HepG2 (cell line): ENCODE results near the gene PTPRM. TPM values are rescaled to one million over a fixed set of nuclear protein-coding genes. Genes with fewer than 3 reads are reported as not detected.

Experiments
- ATAC-seq: fragments of 200-7000 bp; cut with Tn5 transposase; 3 replicates; pipeline ENCODE4 v1.9.1; 2020; ENCODE audit warnings: mild to moderate bottlenecking, moderate library complexity
- BruUV-seq: library from RNA; stranded (reverse); fragments of 400-500 nt; replicated peaks from 2 replicates; lab custom pipeline; 2021; lab: Mats Ljungman, UMichigan
- CTCF ChIA-PET: fragments of 300-600 bp; formaldehyde crosslinking; extraction: SDS; loops from one replicate; lab custom pipeline; 2021; ENCODE audit warnings: low total read pairs, inconsistent platforms, low intra/inter-chr PET ratio; lab: Yijun Ruan, JAX
- POLR2A ChIA-PET: fragments of 350-600 bp; sonication (Branson Sonifier 250); formaldehyde crosslinking; loops from one replicate; lab custom pipeline; 2020; ENCODE audit warnings: antibody characterized with exemption, inconsistent platforms; lab: Yijun Ruan, JAX
- DNase-seq: peaks from one replicate; pipeline ENCODE4 v3.0.0-alpha.2; 2015; ENCODE audit warnings: low spot score
- FAIRE-seq: peaks from 3 replicates; lab custom pipeline; 2011; peaks lifted over from hg19 to GRCh38; lab: Jason Lieb, UNC
- H2AFZ ChIP-seq: one replicate; pipeline ENCODE4 v1.6.1; 2011; ENCODE audit warnings: low read length, inconsistent platforms
- H3K27ac ChIP-seq: fragments of 300-600 bp; 3 replicates; pipeline ENCODE4 v1.8.0; 2011; ENCODE audit warnings: mixed run types, mild to moderate bottlenecking, mixed read lengths, low read length, inconsistent platforms; ENCODE audit not compliant: insufficient read depth; ENCODE audit errors: extremely low read length
- H3K27me3 ChIP-seq, 2 experiments: fragments of 200-600 bp in 1 of 2; 2 replicates in 1 of 2; 3 replicates in 1 of 2; pipeline versions ENCODE4 v1.6.0 to v1.8.0; 2011; ENCODE audit warnings: low read length in 2 of 2, mild to moderate bottlenecking in 2 of 2, moderate library complexity in 2 of 2, inconsistent platforms in 1 of 2; ENCODE audit not compliant: insufficient read depth in 2 of 2, control insufficient read depth in 1 of 2
- H3K36me3 ChIP-seq, 2 experiments: fragments of 200-600 bp in 1 of 2; replicated peaks in 1 of 2; 2 replicates in 1 of 2; 3 replicates in 1 of 2; pipeline versions ENCODE4 v1.5.1 to v1.8.0; 2011; ENCODE audit warnings: low read length in 2 of 2, inconsistent platforms in 1 of 2; ENCODE audit not compliant: insufficient read depth in 2 of 2, control insufficient read depth in 1 of 2
- H3K4me1 ChIP-seq: 2 replicates; pipeline ENCODE4 v1.5.1; 2012; ENCODE audit warnings: low read length, inconsistent platforms; ENCODE audit not compliant: insufficient read depth
- H3K4me2 ChIP-seq: 2 replicates; pipeline ENCODE4 v1.6.0; 2011; ENCODE audit warnings: low read depth, low read length, inconsistent platforms
- H3K4me3 ChIP-seq, 3 experiments: fragments of 200-600 bp in 1 of 3; sonication (generic), shearing (Covaris generic) in 1 of 3; replicated peaks in 1 of 3; 2 replicates each; pipeline ENCODE4 v1.5.1; 2011 to 2016; ENCODE audit warnings: low read length in 3 of 3, inconsistent platforms in 2 of 3, low read depth in 2 of 3, mild to moderate bottlenecking in 2 of 3, control low read depth in 1 of 3, mixed read lengths in 1 of 3; ENCODE audit not compliant: insufficient read depth in 1 of 3
- H3K79me2 ChIP-seq: one replicate; pipeline ENCODE4 v1.6.1; 2011; ENCODE audit warnings: low read length, inconsistent platforms; ENCODE audit not compliant: insufficient read depth
- H3K9ac ChIP-seq: 2 replicates; pipeline ENCODE4 v1.6.0; 2011; ENCODE audit warnings: mild to moderate bottlenecking, low read depth, low read length, inconsistent platforms; ENCODE audit not compliant: insufficient read depth
- H3K9me3 ChIP-seq: 2 replicates; pipeline ENCODE4 v1.5.1; 2012; ENCODE audit warnings: mild to moderate bottlenecking, low read length
- H4K20me1 ChIP-seq: 2 replicates; pipeline ENCODE4 v1.6.0; 2011; ENCODE audit warnings: inconsistent platforms, mild to moderate bottlenecking, low read length, moderate library complexity; ENCODE audit not compliant: insufficient read depth
- CREM ChIP-seq, 2 experiments: sonication (generic) in 1 of 2; formaldehyde crosslinking in 1 of 2; IDR thresholded peaks; 2 replicates each; pipeline versions ENCODE4 v1.4.0 to v1.6.1; 2016 to 2020; ENCODE audit warnings: antibody characterized with exemption in 1 of 2, mild to moderate bottlenecking in 1 of 2, missing genetic modification reagents in 1 of 2
- PHB2 ChIP-seq: fragments of 450-650 bp; IDR thresholded peaks from 2 replicates; pipeline ENCODE4 v1.6.1; 2018; ENCODE audit not compliant: partially characterized antibody
- SNAPC5 ChIP-seq: sonication (generic); formaldehyde crosslinking; IDR thresholded peaks from 2 replicates; pipeline ENCODE4 v1.8.1; 2023; ENCODE audit warnings: mild to moderate bottlenecking, missing genetic modification reagents, borderline replicate concordance
- ZBTB10 ChIP-seq: sonication (generic); formaldehyde crosslinking; IDR thresholded peaks from 2 replicates; pipeline ENCODE4 v1.4.0; 2020; ENCODE audit warnings: missing genetic modification reagents, borderline replicate concordance
- ZBTB40 ChIP-seq, 2 experiments: fragments of 450-650 bp in 1 of 2; sonication (generic) in 1 of 2; formaldehyde crosslinking in 1 of 2; IDR thresholded peaks; 2 replicates each; pipeline versions ENCODE4 v1.6.1 to v1.8.0; 2016 to 2022; ENCODE audit warnings: antibody characterized with exemption in 1 of 2, mild to moderate bottlenecking in 1 of 2, missing genetic modification reagents in 1 of 2
- ZNF383 ChIP-seq: sonication (generic); formaldehyde crosslinking; IDR thresholded peaks from 2 replicates; pipeline ENCODE4 v1.4.0; 2020; ENCODE audit warnings: missing genetic modification reagents, mild to moderate bottlenecking, borderline replicate concordance
- ZNF513 ChIP-seq: sonication (generic); formaldehyde crosslinking; conservative IDR thresholded peaks from 2 replicates; pipeline ENCODE4 v1.5.0; 2020; ENCODE audit warnings: missing genetic modification reagents
- ZNF562 ChIP-seq: sonication (generic); formaldehyde crosslinking; IDR thresholded peaks from 2 replicates; pipeline ENCODE4 v1.8.0; 2022; ENCODE audit warnings: missing genetic modification reagents, borderline replicate concordance
- ZNF577 ChIP-seq: sonication (generic); formaldehyde crosslinking; IDR thresholded peaks from 2 replicates; pipeline ENCODE4 v1.4.0; 2020; ENCODE audit warnings: mild to moderate bottlenecking, low read depth, missing genetic modification reagents, borderline replicate concordance
- ZNF644 ChIP-seq: IDR thresholded peaks from 2 replicates; pipeline ENCODE4 v1.6.1; 2016; ENCODE audit warnings: low read depth
- ZSCAN29 ChIP-seq: sonication (generic); formaldehyde crosslinking; conservative IDR thresholded peaks from 2 replicates; pipeline ENCODE4 v1.4.0; 2020; ENCODE audit warnings: mild to moderate bottlenecking, missing genetic modification reagents
- WGBS: methylation state at CpG from one replicate; pipeline ENCODE4 v1.1.6; 2017; ENCODE audit warnings: low lambda C conversion rate; 5-methylcytosine and 5-hydroxymethylcytosine counted together
- in situ Hi-C: cut with HindIII; loops from 2 replicates; pipeline ENCODE4 v1.10.0; 2017; ENCODE audit warnings: low pct_unique_long_range_greater_than_20kb; ENCODE audit not compliant: extremely low pct_ligation_motif_present
- intact Hi-C: fragments of 100-400 bp; cut with micrococcal nuclease; formaldehyde crosslinking; loops from one replicate; pipeline ENCODE4 v1.10.0; 2022; ENCODE audit not compliant: unreplicated experiment
- polyA plus RNA-seq, 8 experiments: library from polyadenylated mRNA; depleted of rRNA in 3 of 8; stranded (reverse) in 7 of 8; unstranded in 1 of 8; fragments of >200 nt; fragmentation: Illumina TruSeq in 4 of 8; extraction: Trizol in 4 of 8; gene quantifications; 2 replicates each; pipeline versions ENCODE4 v1.2.1 to v1.2.3, GENCODE V29; 2011 to 2016; ENCODE audit warnings: low read depth in 4 of 8, missing spikeins in 1 of 8, mixed read lengths in 1 of 8; ENCODE audit not compliant: insufficient read depth in 1 of 8
- total RNA-seq, 5 experiments: library from RNA; depleted of rRNA; stranded (reverse); fragments of >200 nt; fragmentation: Illumina TruSeq; extraction: Trizol; gene quantifications; 2 replicates each; pipeline ENCODE4 v1.2.3, GENCODE V29; 2016; ENCODE audit warnings: low read depth in 1 of 5

Gene PTPRM
- total and polyA plus RNA-seq, 2 of the 13 experiments (the other 11 are each of a cell fraction or from before 2014, with no cell fraction given): 12.6 to 108 TPM

GRCh38 chr18:7684966-7685365 lies 117.8 kb downstream of the PTPRM start:
- Histone ChIP-seq H3K79me2 (no peaks in the 10 kb centered on the region), H3K27ac (no peak overlapping the region), H3K9ac (no peak overlapping the region), H4K20me1 (no peaks in the 10 kb centered on the region), H3K27me3 (no peaks in the 10 kb centered on the region), H3K4me3 (no peak overlapping the region), H3K9me3 (no peaks in the 10 kb centered on the region), H2AFZ (no peak overlapping the region), H3K36me3 (no peaks in the 10 kb centered on the region), H3K4me2 (no peak overlapping the region), H3K4me1 (peaks cover 10% of the 10 kb centered on the region)
- no TSS peak for BruUV-seq
- POLR2A ChIA-PET: no interaction called here
- no peak for ATAC-seq
- DNase-seq: no peak
- FAIRE-seq: no peak
- CTCF ChIA-PET: no interaction called here
- in situ Hi-C loops (no loop called here), intact Hi-C loops (no loop called here)
- WGBS: 95% methylated on average over 3 of the region's 3 CpGs
- TF ChIP-seq ZBTB40 (IDR thresholded peaks at IDR 0.05) (no peak), ZBTB40 (CRISPR knock-in tag; IDR thresholded peaks at IDR 0.05) (no peak), ZNF513 (no peak), ZNF577 (CRISPR knock-in tag) (no peak), CREM (IDR thresholded peaks at IDR 0.05) (no peak), CREM (CRISPR knock-in tag; IDR thresholded peaks at IDR 0.05) (no peak), ZBTB10 (CRISPR knock-in tag) (no peak), SNAPC5 (CRISPR knock-in tag) (no peak), PHB2 (no peak), ZNF562 (no peak), ZSCAN29 (no peak), ZNF383 (CRISPR knock-in tag) (no peak), ZNF644 (CRISPR knock-in tag) (no peak)
